ENCODE results near the gene CDH10. TPM values are rescaled to one million over a fixed set of nuclear protein-coding genes. Genes with fewer than 3 reads are reported as not detected.
A peak's percentile ranks its signal among the peaks of the same experiment; 100 is the strongest.

The CDH10 gene
- total and polyA plus RNA-seq, 9 of the 15 experiments (the other 6 are each of a cell fraction or from before 2014, with no cell fraction given): not detected

DNA sequence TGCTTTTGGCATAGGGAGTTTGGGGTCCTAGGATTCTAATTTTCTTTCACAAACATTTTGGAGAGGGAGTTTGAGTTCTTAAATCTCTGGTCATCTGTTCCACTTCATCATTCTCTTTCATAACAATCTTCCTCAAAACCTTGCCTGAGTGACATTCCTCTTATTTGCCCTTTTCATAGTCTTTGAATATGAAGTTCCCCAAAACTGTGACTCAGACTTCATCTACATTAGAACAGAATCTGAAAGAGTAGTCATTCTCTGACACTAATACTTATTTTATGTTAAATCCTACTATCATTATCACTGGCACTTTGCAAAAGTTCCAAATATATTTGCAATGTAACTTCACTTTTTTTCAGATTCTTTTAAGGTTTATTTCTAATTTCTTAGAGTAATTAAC lies 163.8 kb downstream of the CDH10 start (continued):
- TF ChIP-seq E2F3 (CRISPR knock-in tag; IDR thresholded peaks at IDR 0.05) (no peak), ZNF507 (tag; conservative IDR thresholded peaks at IDR 0.05) (no peak), ZNF3 (CRISPR knock-in tag; IDR thresholded peaks at IDR 0.05) (no peak), HDAC2 (IDR thresholded peaks at IDR 0.05) (no peak), SPI1 (IDR thresholded peaks at IDR 0.05; ENCODE audit: borderline replicate concordance, low read depth, low read length) (no peak)
- TF ChIP-seq, protein P1, sequence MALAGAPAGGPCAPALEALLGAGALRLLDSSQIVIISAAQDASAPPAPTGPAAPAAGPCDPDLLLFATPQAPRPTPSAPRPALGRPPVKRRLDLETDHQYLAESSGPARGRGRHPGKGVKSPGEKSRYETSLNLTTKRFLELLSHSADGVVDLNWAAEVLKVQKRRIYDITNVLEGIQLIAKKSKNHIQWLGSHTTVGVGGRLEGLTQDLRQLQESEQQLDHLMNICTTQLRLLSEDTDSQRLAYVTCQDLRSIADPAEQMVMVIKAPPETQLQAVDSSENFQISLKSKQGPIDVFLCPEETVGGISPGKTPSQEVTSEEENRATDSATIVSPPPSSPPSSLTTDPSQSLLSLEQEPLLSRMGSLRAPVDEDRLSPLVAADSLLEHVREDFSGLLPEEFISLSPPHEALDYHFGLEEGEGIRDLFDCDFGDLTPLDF (CRISPR knock-in tag; IDR thresholded peaks at IDR 0.05): no peak
- TF ChIP-seq, protein P2, sequence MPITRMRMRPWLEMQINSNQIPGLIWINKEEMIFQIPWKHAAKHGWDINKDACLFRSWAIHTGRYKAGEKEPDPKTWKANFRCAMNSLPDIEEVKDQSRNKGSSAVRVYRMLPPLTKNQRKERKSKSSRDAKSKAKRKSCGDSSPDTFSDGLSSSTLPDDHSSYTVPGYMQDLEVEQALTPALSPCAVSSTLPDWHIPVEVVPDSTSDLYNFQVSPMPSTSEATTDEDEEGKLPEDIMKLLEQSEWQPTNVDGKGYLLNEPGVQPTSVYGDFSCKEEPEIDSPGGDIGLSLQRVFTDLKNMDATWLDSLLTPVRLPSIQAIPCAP (CRISPR knock-in tag; IDR thresholded peaks at IDR 0.05; ENCODE audit: borderline replicate concordance): no peak

DNA sequence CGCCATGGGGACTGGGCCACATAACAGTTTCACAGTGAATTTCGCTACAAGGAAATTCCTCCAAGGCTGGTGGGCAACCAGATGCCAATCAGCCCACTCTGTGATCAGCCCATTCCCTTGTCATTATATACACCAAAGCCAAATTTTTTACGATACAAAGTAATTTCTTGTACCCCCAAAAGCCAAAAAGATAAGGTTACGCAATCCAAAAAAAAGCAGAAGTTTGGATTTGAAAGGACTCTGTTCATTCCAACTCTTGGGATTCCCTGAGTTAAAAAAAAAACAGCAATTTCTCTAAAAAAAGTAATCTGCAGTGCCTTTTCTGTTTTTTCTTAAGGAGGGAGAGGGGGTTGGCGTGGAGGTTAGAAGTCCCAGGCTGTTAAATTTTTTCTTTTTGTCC lies 166.8 kb downstream of the CDH10 start:
- FAIRE-seq: no peak
- no TSS peak for BruUV-seq (replicated peaks)
- WGBS (ENCODE audit: insufficient coverage, low coverage, missing lambda C conversion rate): under 1% methylated on average over 5 of the region's 5 CpGs

More for the DNA sequence above, 166.8 kb downstream of the CDH10 start:
- Histone ChIP-seq H3K4me1 (replicated peaks in 1 of 2; ENCODE audit: control insufficient read depth in 2 of 2, insufficient read depth in 2 of 2, low read length in 2 of 2) (no peaks in the 10 kb centered on the region), H3K9me3 (replicated peaks; ENCODE audit: control insufficient read depth, insufficient read depth, low read depth, low read length) (no peaks in the 10 kb centered on the region; the same call in 1 of the 2 replicates), H3K79me2 (ENCODE audit: control insufficient read depth, insufficient read depth, low read length) (no peaks in the 10 kb centered on the region), H2AFZ (ENCODE audit: low read depth, low read length) (no peak overlapping the region), H3K27me3 (ENCODE audit: control insufficient read depth in 2 of 2, insufficient read depth in 2 of 2, low read length in 2 of 2) (no peaks in the 10 kb centered on the region), H4K20me1 (replicated peaks; ENCODE audit: control insufficient read depth, insufficient read depth, low read length) (no peaks in the 10 kb centered on the region), H3K4me2 (ENCODE audit: insufficient read depth, low read length) (no peak overlapping the region), H3K9me1 (ENCODE audit: control insufficient read depth, insufficient read depth, low read length) (no peaks in the 10 kb centered on the region), H3K4me3 (no peak overlapping the region), H3K36me3 (ENCODE audit: control insufficient read depth, insufficient read depth, low read length) (no peaks in the 10 kb centered on the region), H3K9ac (ENCODE audit: insufficient read depth in 1 of 2, low read depth in 2 of 2, low read length in 2 of 2) (no peak overlapping the region), H3K27ac (ENCODE audit: extremely low read depth, low read depth, low read length) (no peak overlapping the region)
- ATAC-seq (no peak), DNase-seq (ENCODE audit: extremely low read depth in 1 of 4, low spot score in 3 of 4) (no peak)
- ChIA-PET CTCF (ENCODE audit: low intra/inter-chr PET ratio) (no interaction called here), POLR2A (no interaction called here)
- TF ChIP-seq CEBPB (tag; IDR thresholded peaks at IDR 0.05) (peak; percentile 28; the same call in 1 of the 2 replicates), CEBPG (CRISPR knock-in tag; IDR thresholded peaks at IDR 0.05) (no peak), CEBPG (tag; conservative IDR thresholded peaks at IDR 0.05 in 1 of 2, IDR thresholded peaks at IDR 0.05 in 1 of 2) (peak in 1 of 2 experiments; percentile 76; a peak in 2 of 4 replicates), NEUROD1 (IDR thresholded peaks at IDR 0.05; ENCODE audit: borderline replicate concordance, low read depth, low read length, partially characterized antibody) (no peak)
- in situ Hi-C loops (cut with MboI) (no loop called here), intact Hi-C loops (cut with micrococcal nuclease) (no loop called here)

Measured in K562 (cell line).